A549 (cell line): ENCODE results near the gene MRPL34. TPM values are rescaled to one million over a fixed set of nuclear protein-coding genes. Genes with fewer than 3 reads are reported as not detected.

ENCODE experiments used
- ATAC-seq, 2 experiments: fragments of 200-7000 bp in 1 of 2; fragments of >200 bp in 1 of 2; cut with Nextera tagmentation in 1 of 2; cut with Tn5 transposase in 1 of 2; 3 replicates each; pipeline versions ENCODE4 v1.8.0 to v1.9.1; 2018 to 2020; ENCODE audit warnings: mild to moderate bottlenecking in 1 of 2, moderate library complexity in 1 of 2
- CTCF ChIA-PET: fragments of 300-600 bp; sonication (Branson Sonifier 250); formaldehyde crosslinking; extraction: SDS; loops from one replicate; lab custom pipeline; 2021; ENCODE audit warnings: antibody characterized with exemption, inconsistent platforms; lab: Yijun Ruan, JAX
- POLR2A ChIA-PET: fragments of 350-600 bp; formaldehyde crosslinking; extraction: SDS; loops from one replicate; lab custom pipeline; 2021; ENCODE audit warnings: antibody characterized with exemption, inconsistent platforms; lab: Yijun Ruan, JAX
- DNase-seq, 2 experiments: peaks; one replicate each; pipeline versions ENCODE4 v3.0.0 to v3.0.0-alpha.2; 2011 to 2016; ENCODE audit warnings: low read depth in 1 of 2, low spot score in 1 of 2
- FAIRE-seq: peaks from 2 replicates; lab custom pipeline; 2011; peaks lifted over from hg19 to GRCh38; lab: Jason Lieb, UNC
- H3K27ac ChIP-seq, 2 experiments: fragments of >200 bp; sonication (Bioruptor Twin); formaldehyde crosslinking; 3 replicates each; pipeline ENCODE4 v1.5.1; 2016 to 2017
- H3K4me1 ChIP-seq: fragments of >200 bp; sonication (Bioruptor Twin); formaldehyde crosslinking; 3 replicates; pipeline ENCODE4 v1.6.1; 2016
- H3K4me2 ChIP-seq: fragments of >200 bp; sonication (Bioruptor Twin); formaldehyde crosslinking; 3 replicates; pipeline ENCODE4 v1.6.1; 2016
- H3K4me3 ChIP-seq: fragments of >200 bp; sonication (Bioruptor Twin); formaldehyde crosslinking; 3 replicates; pipeline ENCODE4 v1.5.1; 2016
- H3K9me3 ChIP-seq: fragments of >200 bp; sonication (Bioruptor Twin); formaldehyde crosslinking; 3 replicates; pipeline ENCODE4 v1.6.1; 2016
- ATOH8 ChIP-seq: fragments of 250-450 bp; sonication (Bioruptor Pico); IDR thresholded peaks from 2 replicates; pipeline ENCODE4 v1.5.0; 2020; ENCODE audit warnings: low read depth, mild to moderate bottlenecking, moderate library complexity
- CBX8 ChIP-seq: fragments of 200-600 bp; sonication (generic); IDR thresholded peaks from 2 replicates; pipeline ENCODE4 v1.6.1; 2016
- CEBPB ChIP-seq, 2 experiments: fragments of >200 bp in 1 of 2; sonication (Bioruptor Twin) in 1 of 2; formaldehyde crosslinking in 1 of 2; IDR thresholded peaks; 2 replicates each; pipeline ENCODE4 v1.6.1; 2012 to 2016
- CHD4 ChIP-seq: fragments of 200-600 bp; sonication (generic); IDR thresholded peaks from 2 replicates; pipeline ENCODE4 v1.6.1; 2016; ENCODE audit warnings: antibody characterized with exemption, mild to moderate bottlenecking, borderline replicate concordance
- ELK1 ChIP-seq: fragments of 150-350 bp; IDR thresholded peaks from 2 replicates; pipeline ENCODE4 v1.6.1; 2014; ENCODE audit warnings: low read depth, mild to moderate bottlenecking, low read length
- ESRRA ChIP-seq: fragments of 150-350 bp; IDR thresholded peaks from 2 replicates; pipeline ENCODE4 v1.6.1; 2014; ENCODE audit warnings: mild to moderate bottlenecking, low read length, borderline replicate concordance
- HEYL ChIP-seq: fragments of 250-450 bp; sonication (Bioruptor Pico); IDR thresholded peaks from 2 replicates; pipeline ENCODE4 v1.8.0; 2021; ENCODE audit warnings: mild to moderate bottlenecking, moderate library complexity
- HOXA7 ChIP-seq: fragments of 250-450 bp; sonication (Bioruptor Pico); IDR thresholded peaks from 2 replicates; pipeline ENCODE4 v1.5.0; 2020; ENCODE audit warnings: mild to moderate bottlenecking, moderate library complexity
- HOXB5 ChIP-seq: fragments of 250-450 bp; sonication (Bioruptor Pico); IDR thresholded peaks from 2 replicates; pipeline ENCODE4 v1.5.0; 2020; ENCODE audit warnings: mild to moderate bottlenecking, moderate library complexity
- JUN ChIP-seq, 2 experiments: fragments of >200 bp; sonication (Bioruptor Twin); formaldehyde crosslinking; IDR thresholded peaks; 2 replicates in 1 of 2; 3 replicates in 1 of 2; pipeline ENCODE4 v1.6.1; 2016 to 2017
- MYC ChIP-seq: IDR thresholded peaks from 2 replicates; pipeline ENCODE4 v1.6.1; 2012; ENCODE audit warnings: mild to moderate bottlenecking, inconsistent platforms, low read length, improper control_type of control experiment, borderline replicate concordance
- POLR2A ChIP-seq: IDR thresholded peaks from 2 replicates; pipeline ENCODE4 v1.6.1; 2012; ENCODE audit warnings: mild to moderate bottlenecking, low read length
- REST ChIP-seq: fragments of 200-600 bp; sonication (generic); IDR thresholded peaks from 2 replicates; pipeline ENCODE4 v1.6.1; 2016; ENCODE audit warnings: antibody characterized with exemption, mild to moderate bottlenecking, moderate library complexity
- RFX5 ChIP-seq: fragments of 450-650 bp; IDR thresholded peaks from 2 replicates; pipeline ENCODE4 v1.7.1; 2014; ENCODE audit warnings: antibody characterized with exemption, mild to moderate bottlenecking, moderate library complexity
- SREBF2 ChIP-seq: fragments of 450-650 bp; IDR thresholded peaks from 2 replicates; pipeline ENCODE4 v1.6.1; 2014; ENCODE audit warnings: mild to moderate bottlenecking, moderate library complexity
- USF2 ChIP-seq: fragments of 450-650 bp; IDR thresholded peaks from 2 replicates; pipeline ENCODE4 v1.6.1; 2014; ENCODE audit warnings: antibody characterized with exemption
- ZFP36 ChIP-seq: fragments of 450-650 bp; IDR thresholded peaks from 2 replicates; pipeline ENCODE4 v1.6.1; 2014; ENCODE audit warnings: borderline replicate concordance; ENCODE audit not compliant: partially characterized antibody
- WGBS: methylation state at CpG from one replicate; pipeline ENCODE4 v1.1.6; 2017; ENCODE audit errors: missing lambda C conversion rate; 5-methylcytosine and 5-hydroxymethylcytosine counted together
- polyA plus RNA-seq, 4 experiments: library from polyadenylated mRNA; depleted of rRNA in 3 of 4; stranded (reverse); fragments of >200 nt; fragmentation: RNase III in 1 of 4; extraction: RNeasy Plus Mini Kit Qiagen cat#74134 plus additional on column Dnase treatment in 1 of 4; gene quantifications; 2 replicates in 3 of 4; 3 replicates in 1 of 4; pipeline ENCODE4 v1.2.3, GENCODE V29; 2011 to 2017

MRPL34 gene
- polyA plus RNA-seq, 2 of the 4 experiments (the other 2 are of a cell fraction): 28.1 to 56.1 TPM

GRCh38 chr19:17330262-17331044 is 24.8 kb downstream of the MRPL34 start:
- ChIA-PET POLR2A (no interaction called here), CTCF (interaction anchor here (0.8 kb wide), 1 partner anchor 25 kb away, joined by 3 read pairs; the partner anchor contains the start of gene MRPL34)
- FAIRE-seq (no peak), ATAC-seq (no peak), DNase-seq (no peak)
- no peak for TF ChIP-seq RFX5
- no peak for TF ChIP-seq CHD4
- TF ChIP-seq ATOH8: no peak
- no peak for TF ChIP-seq HOXA7 (CRISPR knock-in tag)
- no peak for TF ChIP-seq POLR2A
- no peak overlapping the region for H3K4me2 ChIP-seq
- no peak overlapping the region for H3K4me3 ChIP-seq
- H3K9me3 ChIP-seq: no peaks in the 10 kb centered on the region
- H3K27ac ChIP-seq: no peak overlapping the region
- 90% methylated on average over 19 of the region's 24 CpGs for WGBS
- H3K4me1 ChIP-seq: peaks cover 8% of the 10 kb centered on the region

- TF ChIP-seq MYC (no peak), HEYL (CRISPR knock-in tag) (no peak), REST (no peak), ZFP36 (no peak), ELK1 (no peak), SREBF2 (no peak), USF2 (no peak), HOXB5 (CRISPR knock-in tag) (no peak), CEBPB (IDR thresholded peaks at IDR 0.05) (no peak), JUN (IDR thresholded peaks at IDR 0.05) (no peak), CBX8 (no peak), ESRRA (no peak)
- Histone ChIP-seq H3K4me3 (no peak overlapping the region), H3K4me1 (peaks cover 13% of the 10 kb centered on the region), H3K4me2 (no peak overlapping the region), H3K9me3 (no peaks in the 10 kb centered on the region), H3K27ac (no peak overlapping the region)
- WGBS: 83% methylated on average over 10 of the region's 13 CpGs
- no peak for ATAC-seq
- no peak for DNase-seq
- ChIA-PET POLR2A (no interaction called here), CTCF (interaction anchor here (1.6 kb wide), 1 partner anchor 26 kb away, joined by 3 read pairs; the partner anchor contains the start of gene MRPL34)
- no peak for FAIRE-seq
Observed at GRCh38 chr19:17331045-17331558, 25.4 kb downstream of the MRPL34 start.
